Forelimb muscle (tissue), 1 donor: Measurements from ENCODE around the gene MGLL. TPM values are rescaled to one million over a fixed set of nuclear protein-coding genes. Genes with fewer than 3 reads are reported as not detected.

Source experiments
- DNase-seq: peaks from one replicate; pipeline ENCODE4 v3.0.0-alpha.2; 2013; ENCODE audit warnings: low read depth
- polyA plus RNA-seq: library from polyadenylated mRNA; unstranded; fragments of 120-200 nt; gene quantifications from one replicate; pipeline ENCODE4 v1.2.1, GENCODE V29; 2013; ENCODE audit not compliant: insufficient read length

MGLL gene
- 24.5 TPM for polyA plus RNA-seq

- DNase-seq: no peak
These were observed at the start of gene MGLL for GRCh38 chr3:127822041-127822681. TSS of gene MGLL (minus strand) at chr3:127822515. CDS start at chr3:127822318, 197 bp downstream.

- DNase-seq: no peak
These were observed 47.8 kb upstream of the MGLL start for GRCh38 chr3:127870156-127870555.

- no peak for DNase-seq
These were observed 45.7 kb upstream of the MGLL start for GRCh38 chr3:127867986-127868385.

- no peak for DNase-seq
These were observed 45.1 kb upstream of the MGLL start for GRCh38 chr3:127867412-127867811.

- DNase-seq: no peak
These were observed 43.6 kb upstream of the MGLL start for GRCh38 chr3:127865941-127866340.

GRCh38 chr3:127860211-127860696 is 37.9 kb upstream of the MGLL start:
- DNase-seq: no peak

- DNase-seq: no peak
These were observed 37.4 kb upstream of the MGLL start for GRCh38 chr3:127859730-127860129.

GRCh38 chr3:127858937-127859336 is 36.6 kb upstream of the MGLL start:
- peak; percentile 49 for DNase-seq

- no peak for DNase-seq
These were observed 36.2 kb upstream of the MGLL start for GRCh38 chr3:127858521-127858920.

GRCh38 chr3:127857333-127857732 is 35.0 kb upstream of the MGLL start:
- no peak for DNase-seq

- DNase-seq: no peak
These were observed 34.5 kb upstream of the MGLL start for GRCh38 chr3:127856801-127857200.

- no peak for DNase-seq
These were observed 32.9 kb upstream of the MGLL start for GRCh38 chr3:127855246-127855645.

GRCh38 chr3:127853681-127854080 is 31.4 kb upstream of the MGLL start:
- no peak for DNase-seq

- no peak for DNase-seq
These were observed 29.6 kb upstream of the MGLL start for GRCh38 chr3:127851899-127852298.

GRCh38 chr3:127849368-127849767 is 27.1 kb upstream of the MGLL start:
- no peak for DNase-seq

- peak; percentile 25 for DNase-seq
These were observed 26.1 kb upstream of the MGLL start for GRCh38 chr3:127848131-127849129.

- no peak for DNase-seq
These were observed 25.0 kb upstream of the MGLL start for GRCh38 chr3:127847236-127847720.

- no peak for DNase-seq
These were observed 24.3 kb upstream of the MGLL start for GRCh38 chr3:127846576-127846975.

- DNase-seq: no peak
These were observed 22.1 kb upstream of the MGLL start for GRCh38 chr3:127844326-127844942.

GRCh38 chr3:127840671-127841070 is 18.4 kb upstream of the MGLL start:
- no peak for DNase-seq

GRCh38 chr3:127839099-127839498 is 16.8 kb upstream of the MGLL start:
- DNase-seq: no peak
